GM12801 (cell line): ENCODE measurements around the gene RGS21.

Experiments
- CTCF ChIP-seq: IDR thresholded peaks from one replicate; pipeline ENCODE4 v1.5.1; 2011; ENCODE audit warnings: control low read depth; ENCODE audit not compliant: insufficient read length; ENCODE audit errors: extremely low read depth

The RGS21 gene

GRCh38 chr1:192401825-192402224, 85.0 kb downstream of the RGS21 start:
- TF ChIP-seq CTCF: no peak

GRCh38 chr1:192402571-192402970, 85.8 kb downstream of the RGS21 start:
- no peak for TF ChIP-seq CTCF

- TF ChIP-seq CTCF: no peak
Observed at GRCh38 chr1:192407206-192407605, 90.4 kb downstream of the RGS21 start.
